Prostate gland (tissue), 2 donors: ENCODE data around the gene TMTC3. TPM values are rescaled to one million over a fixed set of nuclear protein-coding genes. Genes with fewer than 3 reads are reported as not detected.
A peak's percentile ranks its signal among the peaks of the same experiment; 100 is the strongest.

Experiments
- DNase-seq: peaks from one replicate; pipeline ENCODE4 v3.0.0-alpha.2; 2019; ENCODE audit warnings: low spot score
- H3K27ac ChIP-seq, 2 donors: fragments of 200-600 bp; sonication (generic); 2 replicates each; pipeline ENCODE4 v1.5.1; 2017 to 2019
- H3K27me3 ChIP-seq: fragments of 200-600 bp; sonication (generic); replicated peaks from 2 replicates; pipeline ENCODE4 v1.5.1; 2019; ENCODE audit not compliant: insufficient read depth
- H3K36me3 ChIP-seq, 2 donors: fragments of 200-600 bp; sonication (generic); 1 replicate in 1 of 2; 2 replicates in 1 of 2; pipeline versions ENCODE4 v1.5.1 to v1.8.1; 2017 to 2019
- H3K4me1 ChIP-seq: fragments of 200-600 bp; sonication (generic); replicated peaks from 2 replicates; pipeline ENCODE4 v1.5.1; 2019
- H3K4me3 ChIP-seq, 2 donors: fragments of 200-600 bp; sonication (generic); 2 replicates each; pipeline ENCODE4 v1.5.1; 2017 to 2019
- H3K9me3 ChIP-seq: fragments of 200-600 bp; sonication (generic); 2 replicates; pipeline ENCODE4 v1.5.1; 2017
- POLR2A ChIP-seq: fragments of 450-650 bp; IDR thresholded peaks from one replicate; pipeline ENCODE4 v1.6.1; 2016; ENCODE audit warnings: antibody characterized with exemption, mild to moderate bottlenecking
- POLR2AphosphoS5 ChIP-seq: sonication (generic); formaldehyde crosslinking; IDR thresholded peaks from one replicate; pipeline ENCODE4 v1.6.1; 2017; ENCODE audit warnings: antibody characterized with exemption
- WGBS: methylation state at CpG from one replicate; pipeline ENCODE4 v1.1.5; 2018; 5-methylcytosine and 5-hydroxymethylcytosine counted together
- intact Hi-C: fragments of 100-400 bp; cut with DNase I; formaldehyde crosslinking; loops from one replicate; pipeline ENCODE4 v1.14.2; 2022
- total RNA-seq, 2 donors: library from RNA; depleted of rRNA; stranded (reverse); fragments of >200 nt; gene quantifications; one replicate each; pipeline ENCODE4 v1.1.0, GENCODE V29; 2016
- TF ChIP-seq, protein P1 (sequence below), 4 experiments: fragments of 200-600 bp in 2 of 4; fragments of 450-650 bp in 2 of 4; sonication (generic) in 2 of 4; IDR thresholded peaks; 1 replicate in 3 of 4; 2 replicates in 1 of 4; pipeline ENCODE4 v1.5.1; 2016 to 2019; ENCODE audit warnings: antibody characterized with exemption in 4 of 4, mild to moderate bottlenecking in 2 of 4, moderate library complexity in 2 of 4

TMTC3 gene
- total RNA-seq, 2 donors from 2014 or later, result 15.1 to 23.6 TPM

DNA sequence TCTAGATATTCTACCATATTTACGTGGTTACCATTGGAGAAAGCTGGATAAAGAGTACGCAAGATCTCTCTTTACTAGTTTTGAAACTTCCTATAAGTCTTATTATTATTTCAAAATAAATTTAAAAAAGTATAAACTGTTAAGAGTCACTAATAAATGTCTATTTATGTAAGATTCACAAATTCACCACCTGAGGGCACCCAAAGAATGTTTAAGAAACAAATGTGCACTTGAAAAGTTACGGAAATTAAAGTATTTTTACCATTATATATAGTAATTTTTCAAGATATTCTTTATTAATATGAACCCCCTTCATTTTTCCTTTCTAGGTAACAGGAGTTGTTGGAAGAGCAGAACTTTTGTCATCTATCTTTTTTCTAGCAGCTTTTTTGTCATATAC, 11.9 kb downstream of the TMTC3 start:
- 83% methylated on average over 3 of the region's 3 CpGs for WGBS
- H3K36me3 ChIP-seq, result no peaks in the 10 kb centered on the region
- H3K27me3 ChIP-seq, result no peaks in the 10 kb centered on the region
- H3K4me3 ChIP-seq, result no peak overlapping the region
- no peaks in the 10 kb centered on the region for H3K4me1 ChIP-seq
- TF ChIP-seq POLR2A (no peak), POLR2AphosphoS5 (no peak)
- TF ChIP-seq, protein P1, sequence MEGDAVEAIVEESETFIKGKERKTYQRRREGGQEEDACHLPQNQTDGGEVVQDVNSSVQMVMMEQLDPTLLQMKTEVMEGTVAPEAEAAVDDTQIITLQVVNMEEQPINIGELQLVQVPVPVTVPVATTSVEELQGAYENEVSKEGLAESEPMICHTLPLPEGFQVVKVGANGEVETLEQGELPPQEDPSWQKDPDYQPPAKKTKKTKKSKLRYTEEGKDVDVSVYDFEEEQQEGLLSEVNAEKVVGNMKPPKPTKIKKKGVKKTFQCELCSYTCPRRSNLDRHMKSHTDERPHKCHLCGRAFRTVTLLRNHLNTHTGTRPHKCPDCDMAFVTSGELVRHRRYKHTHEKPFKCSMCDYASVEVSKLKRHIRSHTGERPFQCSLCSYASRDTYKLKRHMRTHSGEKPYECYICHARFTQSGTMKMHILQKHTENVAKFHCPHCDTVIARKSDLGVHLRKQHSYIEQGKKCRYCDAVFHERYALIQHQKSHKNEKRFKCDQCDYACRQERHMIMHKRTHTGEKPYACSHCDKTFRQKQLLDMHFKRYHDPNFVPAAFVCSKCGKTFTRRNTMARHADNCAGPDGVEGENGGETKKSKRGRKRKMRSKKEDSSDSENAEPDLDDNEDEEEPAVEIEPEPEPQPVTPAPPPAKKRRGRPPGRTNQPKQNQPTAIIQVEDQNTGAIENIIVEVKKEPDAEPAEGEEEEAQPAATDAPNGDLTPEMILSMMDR (IDR thresholded peaks at IDR 0.05), result peak in 3 of 4 experiments; percentile 19 to 40 (median 40)
- DNase-seq, result no peak
- H3K9me3 ChIP-seq, result no peaks in the 10 kb centered on the region
- H3K27ac ChIP-seq, result no peak overlapping the region
- intact Hi-C loops, result loop anchor here (2.0 to 5.0 kb wide), 2 partner anchors 423 to 841 kb away; no protein-coding TSS in a partner anchor

DNA sequence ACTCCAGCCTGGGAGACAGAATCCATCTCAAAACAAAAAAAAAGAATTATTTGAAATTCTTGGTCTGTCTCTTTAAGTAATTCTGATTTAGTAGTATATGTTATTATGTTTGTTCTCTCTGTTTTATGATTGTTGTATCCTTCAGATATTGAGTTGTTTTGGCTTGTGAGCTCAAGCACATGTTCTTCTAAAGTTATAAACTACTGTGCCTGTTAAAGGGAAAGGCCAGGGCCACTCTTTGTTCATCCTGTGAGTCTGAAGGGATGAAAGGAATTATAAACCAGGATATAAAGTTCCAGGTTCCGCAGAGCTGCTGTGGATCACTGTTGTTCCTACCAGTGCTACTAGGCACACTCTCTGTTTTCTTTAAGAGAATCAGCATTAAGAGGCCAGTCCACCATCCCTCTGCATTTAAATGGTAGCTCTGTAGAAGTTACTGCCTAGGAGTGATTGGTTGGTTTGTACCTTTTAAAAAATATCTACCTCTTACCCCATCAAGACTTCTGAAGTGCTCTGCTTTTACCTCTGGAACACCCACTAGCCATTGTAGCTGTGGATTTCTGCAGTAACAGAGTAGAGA, 14.1 kb downstream of the TMTC3 start:
- intact Hi-C loops, result no loop called here
- H3K9me3 ChIP-seq, result no peaks in the 10 kb centered on the region
- no peak overlapping the region for H3K4me3 ChIP-seq

DNA sequence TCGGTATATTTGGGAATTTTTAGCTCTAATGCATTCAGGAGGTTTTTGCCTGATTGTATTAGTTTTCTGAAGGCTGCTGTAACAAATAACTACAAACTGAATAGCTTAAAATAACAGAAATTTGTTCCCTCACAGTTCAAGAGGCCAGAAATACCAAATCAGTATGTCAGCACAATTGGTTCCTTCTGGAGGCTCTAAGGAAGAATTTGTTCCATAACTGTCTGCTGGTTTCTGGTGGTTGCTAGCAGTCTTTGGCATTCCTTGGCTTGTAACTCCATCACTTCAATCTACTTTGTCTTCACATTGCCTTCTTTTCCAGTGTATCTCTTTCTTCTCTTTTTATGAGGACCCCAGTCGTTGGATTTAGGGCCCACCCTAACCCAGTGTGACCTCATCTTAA, 21.3 kb downstream of the TMTC3 start:
- H3K27me3 ChIP-seq, result no peaks in the 10 kb centered on the region
- no peak overlapping the region for H3K27ac ChIP-seq
- no peak for DNase-seq
- H3K4me3 ChIP-seq, result no peak overlapping the region
- no peaks in the 10 kb centered on the region for H3K36me3 ChIP-seq
- no peaks in the 10 kb centered on the region for H3K9me3 ChIP-seq
- WGBS, result 96% methylated on average over 2 of the region's 2 CpGs
- TF ChIP-seq, protein P1 (IDR thresholded peaks at IDR 0.05), result no peak
- no peak for TF ChIP-seq POLR2AphosphoS5
- no peak for TF ChIP-seq POLR2A
- intact Hi-C loops, result no loop called here
- H3K4me1 ChIP-seq, result no peaks in the 10 kb centered on the region

More for the DNA sequence above, 14.1 kb downstream of the TMTC3 start:
- 48% methylated on average over 1 of the region's 1 CpG for WGBS
- Histone ChIP-seq H3K4me1 (no peaks in the 10 kb centered on the region), H3K36me3 (no peaks in the 10 kb centered on the region), H3K27ac (no peak overlapping the region), H3K27me3 (no peaks in the 10 kb centered on the region)
- TF ChIP-seq POLR2A (no peak), POLR2AphosphoS5 (no peak)
- TF ChIP-seq, protein P1 (IDR thresholded peaks at IDR 0.05), result no peak
- no peak for DNase-seq

DNA sequence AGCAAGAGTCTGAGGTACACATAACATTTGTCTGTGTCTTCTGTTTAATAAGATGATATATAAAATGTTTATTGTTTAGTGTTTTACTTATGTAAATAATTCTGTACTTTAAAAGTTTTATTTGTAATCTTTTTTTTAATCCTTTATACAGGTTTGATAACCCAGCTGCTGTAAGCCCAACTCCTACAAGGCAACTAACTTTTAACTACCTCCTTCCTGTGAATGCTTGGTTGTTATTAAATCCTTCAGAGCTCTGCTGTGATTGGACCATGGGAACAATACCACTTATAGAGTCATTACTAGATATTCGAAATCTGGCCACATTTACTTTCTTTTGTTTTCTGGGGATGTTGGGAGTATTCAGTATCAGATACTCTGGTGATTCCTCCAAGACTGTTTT, 24.1 kb downstream of the TMTC3 start:
- Histone ChIP-seq H3K4me1 (no peaks in the 10 kb centered on the region), H3K9me3 (no peaks in the 10 kb centered on the region), H3K27me3 (no peaks in the 10 kb centered on the region), H3K27ac (no peak overlapping the region), H3K36me3 (no peaks in the 10 kb centered on the region), H3K4me3 (no peak overlapping the region)
- intact Hi-C loops, result no loop called here
- no peak for DNase-seq
- TF ChIP-seq, protein P1 (IDR thresholded peaks at IDR 0.05), result no peak
- no peak for TF ChIP-seq POLR2A
- TF ChIP-seq POLR2AphosphoS5, result no peak
- WGBS, result 93% methylated on average over 1 of the region's 1 CpG

DNA sequence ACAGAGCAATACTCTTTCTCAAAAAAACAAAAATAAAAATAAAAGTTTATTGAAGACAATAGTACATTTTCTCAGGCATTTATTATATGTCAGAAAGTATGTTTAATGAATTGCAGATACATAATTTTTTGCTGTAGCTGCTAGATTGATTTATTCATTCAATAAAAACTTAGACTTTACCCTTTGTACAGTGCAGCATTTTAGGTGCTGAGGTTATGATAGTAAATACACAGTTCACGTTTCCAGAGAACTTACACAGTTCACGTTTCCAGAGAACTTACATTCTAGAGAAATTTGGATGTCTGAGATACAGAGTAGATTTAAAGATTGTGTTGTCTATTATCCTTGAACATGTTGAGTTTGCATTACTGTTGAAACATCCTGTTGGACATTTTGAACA, 25.3 kb downstream of the TMTC3 start:
- WGBS, result 91% methylated on average over 2 of the region's 2 CpGs
- no peaks in the 10 kb centered on the region for H3K36me3 ChIP-seq
- no peaks in the 10 kb centered on the region for H3K4me1 ChIP-seq
- intact Hi-C loops, result no loop called here
- TF ChIP-seq, protein P1 (IDR thresholded peaks at IDR 0.05), result no peak
- no peak for TF ChIP-seq POLR2A
- no peak for TF ChIP-seq POLR2AphosphoS5
- H3K27me3 ChIP-seq, result no peaks in the 10 kb centered on the region
- H3K4me3 ChIP-seq, result no peak overlapping the region
- H3K27ac ChIP-seq, result no peak overlapping the region
- DNase-seq, result no peak
- no peaks in the 10 kb centered on the region for H3K9me3 ChIP-seq
